ENCODE measurements around the gene RASA1. TPM values are rescaled to one million over a fixed set of nuclear protein-coding genes. Genes with fewer than 3 reads are reported as not detected.

RASA1 gene
- total RNA-seq, 2 experiments from 2014 or later: 15.4 to 16.2 TPM

DNA sequence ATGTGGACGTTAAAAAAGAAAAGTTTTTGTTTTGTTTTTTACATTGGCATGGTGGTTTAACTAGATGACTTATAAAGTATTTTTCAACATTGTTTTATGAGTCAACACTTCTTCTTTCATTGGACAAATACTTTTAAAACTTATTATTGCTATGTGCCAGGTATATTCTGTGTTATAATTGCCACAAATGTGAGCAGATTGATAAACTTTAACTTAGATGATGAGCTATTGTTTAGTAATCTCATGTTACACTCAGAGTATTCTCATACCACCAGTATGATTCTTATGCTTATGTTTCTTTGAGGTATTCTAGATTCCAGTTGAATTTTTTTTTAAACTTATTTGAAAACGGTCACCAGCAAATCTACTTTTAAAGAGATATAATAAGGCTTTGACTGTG is 60.3 kb downstream of the RASA1 start:
- CTCF ChIA-PET: interaction anchor here (1.1 to 2.3 kb wide), 2 partner anchors 9 to 11 kb away, joined by 3 to 6 read pairs; no protein-coding TSS in a partner anchor
- Mint-ChIP-seq H3K9me3 (no peaks in the 10 kb centered on the region), H3K4me3 (no peak overlapping the region), H3K27me3 (ENCODE audit: low read depth) (no peaks in the 10 kb centered on the region), H3K4me1 (ENCODE audit: low read depth) (peaks cover 57% of the 10 kb centered on the region), H3K36me3 (ENCODE audit: low read depth) (no peaks in the 10 kb centered on the region), H3K27ac (no peak overlapping the region)
- no peak for DNase-seq
- intact Hi-C loops (cut with micrococcal nuclease): no loop called here

DNA sequence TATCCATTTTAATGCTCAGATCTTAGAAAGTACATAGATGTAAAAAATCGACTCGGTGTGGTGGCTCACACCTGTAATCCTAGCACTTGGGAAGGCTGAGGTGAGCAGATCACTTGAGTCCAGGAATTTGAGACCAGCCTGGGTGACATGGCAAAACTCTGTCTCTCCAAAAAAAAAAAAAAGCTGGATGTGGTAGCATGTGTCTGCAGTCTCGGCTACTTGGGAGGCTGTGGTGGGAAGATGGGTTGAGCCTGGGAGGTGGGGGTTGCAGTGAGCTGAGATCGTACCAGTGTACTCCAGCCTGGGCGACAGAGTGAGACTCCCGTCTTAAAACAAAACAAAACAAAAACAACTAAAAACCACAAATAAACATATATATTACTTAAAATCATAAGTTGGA is 61.4 kb downstream of the RASA1 start:
- CTCF ChIA-PET: interaction anchor here (0.6 kb wide), 1 partner anchor 1483 kb away, joined by 5 read pairs; no protein-coding TSS in a partner anchor
- Mint-ChIP-seq H3K4me3 (no peak overlapping the region), H3K27ac (no peak overlapping the region), H3K9me3 (no peaks in the 10 kb centered on the region), H3K4me1 (ENCODE audit: low read depth) (peaks cover 46% of the 10 kb centered on the region), H3K27me3 (ENCODE audit: low read depth) (no peaks in the 10 kb centered on the region), H3K36me3 (ENCODE audit: low read depth) (peaks cover 7% of the 10 kb centered on the region)
- DNase-seq: no peak
- intact Hi-C loops (cut with micrococcal nuclease): no loop called here

DNA sequence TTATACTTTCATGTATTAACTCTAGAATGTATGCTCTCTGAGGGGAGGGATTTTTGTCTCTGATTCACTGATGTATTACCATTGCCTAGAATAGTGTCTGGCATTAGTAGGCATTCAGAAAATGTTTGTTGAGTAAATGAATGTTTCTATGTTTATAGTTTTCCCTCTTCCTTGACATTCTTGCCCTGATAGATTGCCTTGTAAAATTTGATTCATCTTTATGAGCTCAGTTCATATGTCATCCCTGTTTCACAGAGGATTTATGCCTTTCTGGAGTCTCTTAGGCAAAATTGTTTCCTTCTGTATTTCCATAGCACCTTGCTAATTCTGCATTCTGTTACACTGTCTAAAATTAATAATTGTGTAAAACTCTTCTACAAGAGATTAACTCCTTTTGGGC is 72.3 kb downstream of the RASA1 start:
- peaks cover 39% of the 10 kb centered on the region for H3K36me3 Mint-ChIP-seq (ENCODE audit: low read depth)
- no peak overlapping the region for H3K4me3 Mint-ChIP-seq
- intact Hi-C loops (cut with micrococcal nuclease): loop anchor here (1.0 to 2.0 kb wide), 5 partner anchors 39 to 220 kb away; no protein-coding TSS in a partner anchor
- CTCF ChIA-PET: interaction anchor here (0.6 kb wide), 1 partner anchor 213 kb away, joined by 3 read pairs; no protein-coding TSS in a partner anchor
- peaks cover 20% of the 10 kb centered on the region for H3K4me1 Mint-ChIP-seq (ENCODE audit: low read depth)
- H3K27ac Mint-ChIP-seq: no peak overlapping the region
- peaks cover 2% of the 10 kb centered on the region for H3K9me3 Mint-ChIP-seq
- no peaks in the 10 kb centered on the region for H3K27me3 Mint-ChIP-seq (ENCODE audit: low read depth)
- no peak for DNase-seq

DNA sequence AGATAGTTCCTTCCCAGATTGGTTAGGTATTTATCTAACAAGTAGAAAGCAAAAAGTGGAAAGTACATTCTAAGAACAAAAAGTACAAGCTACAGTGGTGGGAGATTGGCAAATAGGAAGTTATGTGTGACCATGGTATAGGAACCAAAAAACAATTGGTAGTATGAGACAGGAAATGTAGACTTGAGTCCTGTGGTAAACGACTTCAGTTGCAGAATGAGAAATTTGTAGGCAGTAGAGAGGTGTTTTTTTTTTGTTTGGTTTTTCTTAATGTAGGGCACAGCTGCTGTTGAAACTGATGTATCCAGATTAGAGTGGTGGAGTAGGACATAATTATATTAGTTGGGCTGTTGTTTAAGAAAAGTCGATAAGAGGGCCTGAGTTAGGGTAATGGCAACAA is 73.0 kb downstream of the RASA1 start:
- DNase-seq: no peak
- peaks cover 36% of the 10 kb centered on the region for H3K36me3 Mint-ChIP-seq (ENCODE audit: low read depth)
- peaks cover 2% of the 10 kb centered on the region for H3K9me3 Mint-ChIP-seq
- H3K4me3 Mint-ChIP-seq: peak overlapping the region; percentile 33
- peak overlapping the region; percentile 77 for H3K27ac Mint-ChIP-seq
- intact Hi-C loops (cut with micrococcal nuclease): loop anchor here (1.0 to 2.0 kb wide), 5 partner anchors 40 to 220 kb away; no protein-coding TSS in a partner anchor
- H3K4me1 Mint-ChIP-seq (ENCODE audit: low read depth): peaks cover 20% of the 10 kb centered on the region
- CTCF ChIA-PET: no interaction called here
- no peaks in the 10 kb centered on the region for H3K27me3 Mint-ChIP-seq (ENCODE audit: low read depth)

DNA sequence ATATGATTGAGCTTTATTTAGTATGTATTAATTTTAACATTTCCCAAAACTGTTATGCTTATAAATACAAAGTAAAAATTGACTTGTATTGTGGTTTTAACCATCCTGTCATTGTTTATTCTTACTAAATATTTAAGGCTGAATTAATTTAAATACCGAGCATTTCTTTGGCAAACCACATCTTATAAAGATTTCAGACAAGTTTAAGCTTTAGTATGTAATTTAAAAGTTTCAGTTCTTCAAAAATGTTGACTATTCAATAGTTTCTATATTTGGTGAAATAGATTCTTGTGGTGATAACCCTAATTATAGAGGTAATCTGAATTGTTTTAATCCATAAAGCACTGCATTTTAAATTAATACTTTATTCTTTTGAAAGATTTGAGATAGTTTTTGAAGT is 79.6 kb downstream of the RASA1 start:
- Mint-ChIP-seq H3K4me3 (no peak overlapping the region), H3K27ac (no peak overlapping the region), H3K27me3 (ENCODE audit: low read depth) (no peaks in the 10 kb centered on the region), H3K9me3 (peaks cover 2% of the 10 kb centered on the region), H3K4me1 (ENCODE audit: low read depth) (peaks cover 5% of the 10 kb centered on the region), H3K36me3 (ENCODE audit: low read depth) (peaks cover 23% of the 10 kb centered on the region)
- CTCF ChIA-PET: no interaction called here
- DNase-seq: no peak
- intact Hi-C loops (cut with micrococcal nuclease): no loop called here

DNA sequence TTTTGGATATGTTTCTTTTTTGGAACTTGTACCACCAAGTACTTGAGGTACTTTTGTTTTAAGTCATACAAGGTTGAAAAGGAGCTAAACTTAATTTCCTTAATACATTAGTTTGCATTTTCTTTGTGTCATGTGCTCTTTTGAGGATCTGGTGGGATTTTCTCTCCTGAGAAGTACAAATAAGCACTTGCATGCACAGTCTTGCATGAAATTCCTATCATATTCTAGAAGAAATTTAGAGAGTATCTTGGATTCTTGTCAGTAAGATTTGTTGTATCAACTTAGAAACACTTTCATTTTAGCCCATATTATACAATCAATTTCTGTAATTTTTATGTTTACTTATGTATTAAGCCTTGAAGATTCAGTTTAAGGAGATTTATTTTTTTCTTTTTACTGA is 80.2 kb downstream of the RASA1 start:
- Mint-ChIP-seq H3K9me3 (peaks cover 2% of the 10 kb centered on the region), H3K4me3 (no peak overlapping the region), H3K27ac (no peak overlapping the region), H3K27me3 (ENCODE audit: low read depth) (no peaks in the 10 kb centered on the region), H3K4me1 (ENCODE audit: low read depth) (peaks cover 3% of the 10 kb centered on the region), H3K36me3 (ENCODE audit: low read depth) (peaks cover 20% of the 10 kb centered on the region)
- DNase-seq: no peak
- CTCF ChIA-PET: no interaction called here
- intact Hi-C loops (cut with micrococcal nuclease): no loop called here

DNA sequence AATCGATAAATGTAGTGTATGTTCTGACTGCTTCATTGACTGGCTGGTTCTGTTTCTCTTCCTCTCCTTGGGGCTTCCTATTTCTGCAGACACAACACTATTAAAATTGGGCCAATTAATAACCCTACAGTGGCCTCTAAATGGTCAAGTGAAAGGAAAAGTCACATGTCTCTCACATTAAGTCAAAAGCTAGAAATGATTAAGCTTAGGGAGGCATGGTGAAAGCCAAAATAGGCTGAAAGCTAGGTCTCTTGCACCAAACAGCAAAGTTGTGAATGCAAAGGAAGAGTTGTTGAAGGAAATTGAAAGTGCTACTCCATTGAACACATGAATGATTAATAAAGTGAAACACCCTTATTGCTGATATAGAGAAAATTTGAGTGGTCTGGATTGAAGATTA is 86.8 kb downstream of the RASA1 start:
- CTCF ChIA-PET: interaction anchor here (0.7 to 1.6 kb wide), 2 partner anchors 15 to 46 kb away, joined by 3 read pairs; no protein-coding TSS in a partner anchor
- intact Hi-C loops (cut with micrococcal nuclease): no loop called here
- no peak for DNase-seq
- Mint-ChIP-seq H3K4me1 (ENCODE audit: low read depth) (peaks cover 14% of the 10 kb centered on the region), H3K4me3 (no peak overlapping the region), H3K9me3 (no peaks in the 10 kb centered on the region), H3K27me3 (ENCODE audit: low read depth) (no peaks in the 10 kb centered on the region), H3K27ac (no peak overlapping the region), H3K36me3 (ENCODE audit: low read depth) (peaks cover 18% of the 10 kb centered on the region)

DNA sequence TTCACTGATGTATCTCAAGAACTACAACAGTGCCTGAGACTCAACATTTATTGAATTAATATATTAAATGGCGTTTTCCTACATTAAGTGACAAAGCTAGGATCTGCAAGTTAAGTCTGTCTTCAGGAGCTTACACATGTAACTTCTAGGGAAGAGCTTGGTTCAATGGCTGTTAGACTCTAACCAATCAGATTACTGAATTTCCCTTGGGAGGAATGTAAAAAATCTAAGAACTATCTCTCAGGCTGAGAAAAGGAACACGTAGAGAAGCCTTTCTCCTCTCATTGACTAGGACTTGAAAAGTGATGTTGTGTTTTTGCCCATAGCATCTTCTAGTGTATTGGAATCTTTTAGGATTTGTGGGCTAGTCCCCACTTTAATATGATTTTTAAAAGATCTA is 91.4 kb downstream of the RASA1 start:
- no peak for DNase-seq
- H3K27ac Mint-ChIP-seq: no peak overlapping the region
- H3K4me1 Mint-ChIP-seq (ENCODE audit: low read depth): peaks cover 14% of the 10 kb centered on the region
- peaks cover 23% of the 10 kb centered on the region for H3K36me3 Mint-ChIP-seq (ENCODE audit: low read depth)
- intact Hi-C loops (cut with micrococcal nuclease): no loop called here
- H3K4me3 Mint-ChIP-seq: no peak overlapping the region
- H3K27me3 Mint-ChIP-seq (ENCODE audit: low read depth): no peaks in the 10 kb centered on the region
- H3K9me3 Mint-ChIP-seq: no peaks in the 10 kb centered on the region
- CTCF ChIA-PET: interaction anchor here (0.6 kb wide), 1 partner anchor 1135 kb away, joined by 3 read pairs; no protein-coding TSS in a partner anchor

DNA sequence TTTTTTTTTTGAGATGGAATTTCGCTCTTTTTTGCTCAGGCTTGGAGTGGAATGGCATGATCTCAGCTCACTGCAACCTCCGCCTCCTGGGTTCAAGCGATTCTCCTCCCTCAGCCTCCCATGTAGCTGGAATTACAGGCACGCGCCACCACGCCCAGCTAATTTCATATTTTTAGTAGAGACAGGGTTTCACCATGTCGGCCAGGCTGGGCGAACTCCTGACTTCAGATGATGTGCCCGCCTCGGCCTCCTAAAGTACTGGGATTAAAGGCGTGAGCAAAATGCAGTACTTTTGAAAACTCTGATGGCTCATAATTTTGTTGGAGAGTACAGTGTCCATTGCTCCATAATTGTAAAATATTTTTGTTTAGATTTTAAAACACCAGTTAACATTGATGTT is 92.4 kb downstream of the RASA1 start:
- H3K27me3 Mint-ChIP-seq (ENCODE audit: low read depth): no peaks in the 10 kb centered on the region
- no peak overlapping the region for H3K27ac Mint-ChIP-seq
- intact Hi-C loops (cut with micrococcal nuclease): no loop called here
- no peak overlapping the region for H3K4me3 Mint-ChIP-seq
- H3K9me3 Mint-ChIP-seq: no peaks in the 10 kb centered on the region
- DNase-seq: no peak
- CTCF ChIA-PET: no interaction called here
- peaks cover 14% of the 10 kb centered on the region for H3K4me1 Mint-ChIP-seq (ENCODE audit: low read depth)
- peaks cover 20% of the 10 kb centered on the region for H3K36me3 Mint-ChIP-seq (ENCODE audit: low read depth)

DNA sequence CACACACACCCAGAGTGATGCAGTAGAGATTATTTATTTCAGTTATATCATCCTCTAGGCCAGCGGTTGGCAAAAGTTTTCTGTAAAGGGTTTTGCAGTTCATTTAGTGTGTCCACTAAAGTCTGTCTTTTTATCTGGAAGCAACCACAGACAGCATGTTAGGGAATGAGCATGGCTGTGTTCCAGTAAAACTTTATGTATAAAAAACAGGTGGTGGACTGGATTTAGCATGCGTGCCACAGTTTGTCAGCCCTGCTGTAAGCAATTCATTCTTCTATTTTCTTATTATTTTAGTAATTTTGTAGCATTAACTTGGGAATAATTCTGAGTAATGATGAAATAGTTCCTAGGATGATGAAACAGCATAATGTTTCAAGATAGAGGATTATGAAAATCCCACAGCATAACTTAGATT is 93.4 kb downstream of the RASA1 start:
- CTCF ChIA-PET: no interaction called here
- H3K27me3 Mint-ChIP-seq (ENCODE audit: low read depth): no peaks in the 10 kb centered on the region
- intact Hi-C loops (cut with micrococcal nuclease): no loop called here
- H3K27ac Mint-ChIP-seq: no peak overlapping the region
- no peak overlapping the region for H3K4me3 Mint-ChIP-seq
- no peak for DNase-seq
- peaks cover 12% of the 10 kb centered on the region for H3K4me1 Mint-ChIP-seq (ENCODE audit: low read depth)
- H3K9me3 Mint-ChIP-seq: no peaks in the 10 kb centered on the region
- H3K36me3 Mint-ChIP-seq (ENCODE audit: low read depth): peaks cover 14% of the 10 kb centered on the region

DNA sequence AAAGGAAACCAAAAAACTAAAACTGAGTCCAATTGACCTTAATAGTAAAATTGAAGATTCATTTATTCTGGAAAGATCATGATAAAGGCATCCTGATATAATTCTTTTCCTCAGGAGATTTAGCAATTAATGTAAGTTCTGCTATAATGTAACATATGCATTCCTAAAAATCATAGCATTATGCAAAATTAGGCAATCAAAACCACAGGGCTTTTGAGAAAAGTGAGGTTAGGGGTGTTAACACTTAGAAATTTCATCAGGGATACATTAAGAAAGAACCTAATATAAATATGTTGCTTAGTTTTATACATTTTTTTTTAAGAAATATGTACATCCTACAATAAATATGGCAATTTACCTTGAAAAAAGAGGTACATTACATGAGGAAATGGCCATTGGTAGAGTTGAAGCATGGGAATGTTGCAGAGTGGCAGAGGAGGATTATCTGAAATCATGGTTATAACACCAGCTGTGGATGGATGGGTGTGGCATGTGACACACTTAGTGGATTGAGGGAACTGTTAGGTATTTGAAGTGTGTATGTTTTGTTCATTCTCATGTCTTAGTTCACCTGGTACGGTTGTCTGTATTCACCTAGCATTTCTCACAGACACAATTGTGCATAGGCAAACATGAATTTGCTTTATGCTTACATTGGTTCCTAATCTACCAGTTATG is 94.0 kb downstream of the RASA1 start:
- Mint-ChIP-seq H3K4me1 (ENCODE audit: low read depth) (peaks cover 12% of the 10 kb centered on the region), H3K9me3 (no peaks in the 10 kb centered on the region), H3K4me3 (no peak overlapping the region), H3K36me3 (ENCODE audit: low read depth) (peaks cover 18% of the 10 kb centered on the region), H3K27me3 (ENCODE audit: low read depth) (no peaks in the 10 kb centered on the region), H3K27ac (no peak overlapping the region)
- intact Hi-C loops (cut with micrococcal nuclease): no loop called here
- DNase-seq: no peak
- CTCF ChIA-PET: no interaction called here

DNA sequence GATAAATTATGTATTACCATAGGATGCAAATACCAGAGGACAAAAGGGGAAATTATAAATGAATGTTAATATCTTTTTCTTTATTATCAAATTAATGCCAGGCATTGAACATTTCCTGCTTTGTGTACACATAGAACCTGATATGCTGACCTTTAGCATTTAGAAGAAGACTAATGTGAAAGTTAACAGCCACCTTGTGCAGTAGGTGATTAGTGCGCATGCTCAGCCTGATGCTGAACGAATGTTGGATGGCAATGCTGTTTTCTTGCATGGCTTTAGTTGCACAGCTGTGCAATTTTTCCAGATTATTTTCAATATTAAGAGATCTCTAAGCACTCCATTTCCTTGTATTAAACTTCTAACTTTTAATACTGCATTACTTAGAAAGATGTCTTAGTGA is 99.6 kb downstream of the RASA1 start:
- CTCF ChIA-PET: no interaction called here
- H3K9me3 Mint-ChIP-seq: no peaks in the 10 kb centered on the region
- H3K4me3 Mint-ChIP-seq: no peak overlapping the region
- no peak overlapping the region for H3K27ac Mint-ChIP-seq
- DNase-seq: no peak
- H3K27me3 Mint-ChIP-seq (ENCODE audit: low read depth): no peaks in the 10 kb centered on the region
- H3K4me1 Mint-ChIP-seq (ENCODE audit: low read depth): peaks cover 9% of the 10 kb centered on the region
- intact Hi-C loops (cut with micrococcal nuclease): no loop called here
- H3K36me3 Mint-ChIP-seq (ENCODE audit: low read depth): peaks cover 26% of the 10 kb centered on the region

DNA sequence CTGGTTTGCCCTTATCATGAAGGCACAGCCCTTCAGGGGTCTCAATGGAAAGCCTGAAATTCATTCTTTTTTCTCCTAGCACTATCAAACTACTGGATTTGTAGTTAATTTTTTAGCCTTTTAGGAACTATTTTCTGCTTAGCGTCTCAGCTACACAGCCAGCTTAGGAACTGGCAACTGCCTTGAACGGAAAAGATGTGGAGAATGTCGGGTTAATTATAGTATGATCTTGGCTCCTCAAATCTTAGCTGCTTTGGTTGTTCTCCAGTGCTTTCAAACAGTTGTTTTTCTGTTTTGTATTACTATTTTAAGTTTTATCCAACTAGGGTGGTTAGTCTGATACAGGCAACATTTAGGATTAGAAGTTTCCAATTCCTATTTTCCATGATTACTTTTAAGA is 100.9 kb downstream of the RASA1 start:
- no peak for DNase-seq
- no peak overlapping the region for H3K27ac Mint-ChIP-seq
- H3K4me1 Mint-ChIP-seq (ENCODE audit: low read depth): peaks cover 9% of the 10 kb centered on the region
- H3K9me3 Mint-ChIP-seq: no peaks in the 10 kb centered on the region
- H3K4me3 Mint-ChIP-seq: no peak overlapping the region
- intact Hi-C loops (cut with micrococcal nuclease): no loop called here
- no peaks in the 10 kb centered on the region for H3K27me3 Mint-ChIP-seq (ENCODE audit: low read depth)
- H3K36me3 Mint-ChIP-seq (ENCODE audit: low read depth): peaks cover 28% of the 10 kb centered on the region
- CTCF ChIA-PET: no interaction called here

Measured in activated naive CD4-positive, alpha-beta T cell treated with anti-CD3 and anti-CD28 coated beads for 36 hours (primary cell).